GM19023 (cell line): ENCODE data around the gene NLGN4X.

Experiments
- ATAC-seq: cut with Tn5 transposase; IDR thresholded peaks from one replicate; pipeline ENCODE4 v1.9.1; 2021; ENCODE audit warnings: mild to moderate bottlenecking, moderate library complexity; ENCODE audit not compliant: unreplicated experiment

The NLGN4X gene

GRCh38 chrX:6228720-6229119 lies at the start of gene NLGN4X:
Gene NLGN4X, minus strand, starts transcription at chrX:6228867. Its CDS starts 77,401 bp downstream, at chrX:6151466.
- ATAC-seq = no peak

GRCh38 chrX:6266041-6266440 lies 37.4 kb upstream of the NLGN4X start:
- ATAC-seq = no peak

GRCh38 chrX:6262959-6263358 lies 34.3 kb upstream of the NLGN4X start:
- ATAC-seq = no peak

- ATAC-seq = no peak
Observed at GRCh38 chrX:6257025-6257424, 28.4 kb upstream of the NLGN4X start.

GRCh38 chrX:6244666-6245065 lies 16.0 kb upstream of the NLGN4X start:
- no peak for ATAC-seq

- no peak for ATAC-seq
Observed at GRCh38 chrX:6238576-6238975, 9.9 kb upstream of the NLGN4X start.

- ATAC-seq = no peak
Observed at GRCh38 chrX:6227935-6228334, 732 bp downstream of the NLGN4X start.

- ATAC-seq = no peak
Observed at GRCh38 chrX:6227453-6227835, 1.2 kb downstream of the NLGN4X start.

- no peak for ATAC-seq
Observed at GRCh38 chrX:6226596-6227452, 1.8 kb downstream of the NLGN4X start.

GRCh38 chrX:6225911-6226595 lies 2.6 kb downstream of the NLGN4X start:
- ATAC-seq = no peak

- ATAC-seq = no peak
Observed at GRCh38 chrX:6225288-6225910, 3.3 kb downstream of the NLGN4X start.

GRCh38 chrX:6223516-6223915 lies 5.2 kb downstream of the NLGN4X start:
- ATAC-seq = no peak

GRCh38 chrX:6210230-6210629 lies 18.4 kb downstream of the NLGN4X start:
- ATAC-seq = no peak

GRCh38 chrX:6203462-6204215 lies 25.0 kb downstream of the NLGN4X start:
- no peak for ATAC-seq

GRCh38 chrX:6199486-6199885 lies 29.2 kb downstream of the NLGN4X start:
- no peak for ATAC-seq

- no peak for ATAC-seq
Observed at GRCh38 chrX:6187256-6187655, 41.4 kb downstream of the NLGN4X start.

GRCh38 chrX:6184900-6185515 lies 43.7 kb downstream of the NLGN4X start:
- peak; percentile 96 for ATAC-seq

- no peak for ATAC-seq
Observed at GRCh38 chrX:6175914-6176313, 52.8 kb downstream of the NLGN4X start.

- no peak for ATAC-seq
Observed at GRCh38 chrX:6170424-6170823, 58.2 kb downstream of the NLGN4X start.

GRCh38 chrX:6169407-6169806 lies 59.3 kb downstream of the NLGN4X start:
- no peak for ATAC-seq

- ATAC-seq = no peak
Observed at GRCh38 chrX:6163721-6164120, 64.9 kb downstream of the NLGN4X start.
